ENCODE data around the gene NME8.

The NME8 gene

DNA sequence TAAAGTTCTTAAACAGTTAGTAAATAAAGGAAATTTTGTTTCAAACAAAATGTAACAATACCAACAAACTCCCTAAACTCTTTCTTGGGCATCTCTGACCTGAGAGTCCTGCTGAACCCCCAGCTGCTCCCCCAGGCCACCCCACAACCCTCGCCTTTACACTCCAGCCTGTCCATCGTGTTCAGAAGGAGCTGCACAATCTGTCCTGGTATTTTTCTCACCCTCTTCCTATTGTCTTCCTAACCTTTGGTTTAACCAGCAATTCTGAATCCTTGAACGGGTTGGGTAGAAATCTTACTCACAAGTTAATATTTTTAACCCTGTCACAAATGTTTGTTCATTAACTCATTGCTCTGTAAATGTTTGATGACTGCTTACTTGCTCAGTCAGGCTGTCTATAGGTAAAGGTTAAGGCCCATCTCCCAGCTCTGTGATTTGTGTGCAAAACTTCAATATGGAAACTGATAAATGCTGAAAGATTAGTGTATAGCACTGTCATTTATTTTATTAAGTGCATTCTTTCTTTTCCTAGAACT lies 51.4 kb downstream of the NME8 start:
- no peak for DNase-seq (ENCODE audit: insufficient read length, low spot score)
- FAIRE-seq: no peak

GRCh38 chr7:37901236-37901827 lies 52.9 kb downstream of the NME8 start:
- DNase-seq (ENCODE audit: insufficient read length, low spot score): no peak
- peak; percentile 59 for FAIRE-seq

- FAIRE-seq (no peak), DNase-seq (ENCODE audit: insufficient read length, low spot score) (no peak)
Observed at GRCh38 chr7:37901890-37902524, 53.6 kb downstream of the NME8 start.

DNA sequence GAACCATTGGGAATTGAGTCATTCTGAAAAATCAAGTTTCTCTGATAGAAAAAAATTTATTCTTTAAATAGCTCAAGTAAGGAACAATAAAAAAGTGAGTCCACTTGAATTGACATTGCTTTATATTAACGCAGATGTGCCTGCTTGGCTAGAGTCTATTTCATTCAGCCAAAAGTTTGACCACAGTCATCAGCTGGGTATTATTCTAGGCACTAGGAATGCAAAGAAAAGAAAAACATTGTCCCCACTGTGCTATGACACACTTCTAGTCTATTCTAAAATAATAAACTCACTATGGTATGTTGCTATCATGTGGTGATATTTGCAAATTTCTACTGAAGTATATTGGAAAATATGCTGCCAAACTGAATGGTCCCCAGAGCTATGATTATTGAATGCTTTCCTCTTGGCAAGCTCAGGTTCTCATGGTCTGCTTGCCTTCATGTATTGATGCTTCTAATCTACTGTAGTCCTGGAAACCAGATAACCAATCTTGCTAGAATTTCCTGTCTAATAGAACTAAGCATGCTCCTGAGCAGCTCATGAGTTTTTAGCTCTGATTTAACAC lies 59.9 kb downstream of the NME8 start:
- FAIRE-seq (no peak), DNase-seq (ENCODE audit: insufficient read length, low spot score) (no peak)

DNA sequence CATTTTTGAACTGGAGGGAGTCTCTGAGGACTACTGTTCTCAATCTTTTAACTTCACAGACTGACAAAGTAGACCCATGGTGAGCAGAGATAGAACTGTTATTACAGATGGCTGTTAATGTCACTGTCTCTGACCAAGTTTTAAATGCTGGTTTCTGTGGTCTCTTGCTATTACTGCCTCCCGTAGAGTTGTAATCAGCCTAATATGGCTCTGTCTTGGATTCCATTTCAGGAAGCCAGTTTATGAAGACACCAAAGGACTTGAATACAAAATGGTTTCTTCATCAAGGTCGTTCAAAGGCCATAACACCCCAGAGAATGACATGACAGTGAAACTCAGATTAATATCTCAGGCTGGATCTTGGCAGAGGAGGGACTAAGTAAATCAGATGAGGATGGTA lies 64.4 kb downstream of the NME8 start:
- FAIRE-seq: no peak
- DNase-seq (ENCODE audit: insufficient read length, low spot score): no peak

DNA sequence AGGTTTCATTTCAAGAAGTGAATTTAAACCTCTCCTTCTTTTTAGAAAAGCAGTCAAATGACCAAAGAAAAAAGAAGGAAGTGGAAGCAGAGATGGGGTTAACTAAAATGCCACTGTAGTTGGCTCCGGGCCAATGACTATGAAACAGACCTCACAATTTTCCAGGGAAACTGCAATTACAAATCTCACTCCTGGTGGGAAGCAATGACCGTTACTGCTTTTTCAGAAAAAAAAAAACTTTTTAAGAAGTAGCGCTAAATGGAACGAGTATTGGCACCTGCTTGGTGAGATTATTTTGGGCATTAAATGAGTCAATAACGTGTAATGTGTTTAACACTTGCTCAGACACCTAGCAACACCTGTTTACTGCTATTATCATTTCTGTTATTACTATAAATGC lies 67.0 kb downstream of the NME8 start:
- no peak for FAIRE-seq

GRCh38 chr7:37916017-37916672 lies 67.7 kb downstream of the NME8 start:
- no peak for FAIRE-seq
- no peak for DNase-seq (ENCODE audit: insufficient read length, low spot score)

More for the DNA sequence above, 67.0 kb downstream of the NME8 start:
- no peak for DNase-seq (ENCODE audit: insufficient read length, low spot score)

GRCh38 chr7:37916673-37917660 lies 68.6 kb downstream of the NME8 start, which contains the start of gene SFRP4:
Gene SFRP4, minus strand, starts transcription at chr7:37916817. Its CDS starts 280 bp downstream, at chr7:37916537.
- FAIRE-seq (peak; percentile 93), DNase-seq (ENCODE audit: insufficient read length, low spot score) (peak; percentile 28)

DNA sequence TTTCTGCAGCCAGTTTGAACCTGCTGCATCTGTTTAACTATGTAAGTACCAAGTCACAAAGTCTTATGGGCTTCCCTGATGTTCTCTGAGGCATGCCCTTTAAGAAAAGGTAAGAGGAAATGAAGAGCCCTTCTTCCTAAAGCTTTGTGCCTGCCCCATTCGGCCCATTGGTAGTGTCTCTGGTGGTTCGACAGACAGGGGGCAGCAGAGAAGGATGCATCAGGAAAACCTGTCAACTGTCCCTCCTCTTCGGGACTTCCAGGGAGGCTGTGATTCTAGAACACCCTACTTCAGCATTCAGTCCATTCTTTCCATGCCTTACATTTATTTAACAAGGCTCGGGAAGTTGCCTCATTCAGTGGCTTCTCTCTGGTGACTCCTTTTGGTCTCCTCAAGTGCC lies 70.1 kb downstream of the NME8 start:
- DNase-seq (ENCODE audit: insufficient read length, low spot score) (no peak), FAIRE-seq (no peak)

GRCh38 chr7:37920305-37920848 lies 72.0 kb downstream of the NME8 start, which contains the start of gene EPDR1:
Gene EPDR1, plus strand, starts transcription at chr7:37920640. Its CDS starts 300 bp downstream, at chr7:37920940.
- FAIRE-seq (peak; percentile 80), DNase-seq (ENCODE audit: insufficient read length, low spot score) (no peak)

- FAIRE-seq: peak; percentile 85
- DNase-seq (ENCODE audit: insufficient read length, low spot score): no peak
Observed at GRCh38 chr7:37920849-37921805, 72.7 kb downstream of the NME8 start.

- no peak for DNase-seq (ENCODE audit: insufficient read length, low spot score)
- no peak for FAIRE-seq
Observed at GRCh38 chr7:37921876-37922275, 73.5 kb downstream of the NME8 start.

- FAIRE-seq (no peak), DNase-seq (ENCODE audit: insufficient read length, low spot score) (no peak)
Observed at GRCh38 chr7:37923996-37924395, 75.6 kb downstream of the NME8 start.

DNA sequence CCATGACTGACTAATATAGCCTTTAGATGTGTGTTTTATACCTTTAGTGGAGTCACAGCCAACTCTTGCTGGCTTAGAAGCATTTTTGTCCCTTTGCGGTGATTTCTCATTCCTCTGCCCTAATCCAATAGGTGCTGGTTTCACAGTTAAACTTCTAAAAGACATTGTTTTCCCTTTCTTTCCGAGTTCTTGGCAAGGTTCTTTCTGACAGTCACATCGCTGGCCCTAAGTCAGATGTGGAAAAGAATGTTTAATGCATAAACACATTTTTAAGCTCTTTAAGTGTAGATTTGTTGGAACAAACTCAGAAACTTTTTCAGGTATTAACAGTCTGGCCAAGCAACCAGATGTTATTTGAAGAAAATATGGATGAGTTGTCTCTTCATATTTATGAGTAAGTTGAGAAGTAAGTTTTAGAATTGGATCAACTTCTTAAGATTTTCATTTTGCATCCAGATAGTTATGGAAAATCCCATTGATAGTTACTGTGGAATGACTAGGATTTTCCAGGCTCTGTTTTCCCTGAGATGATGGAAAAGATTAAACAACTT lies 76.2 kb downstream of the NME8 start:
- DNase-seq (ENCODE audit: insufficient read length, low spot score) (no peak), FAIRE-seq (no peak)

- no peak for DNase-seq (ENCODE audit: insufficient read length, low spot score)
- FAIRE-seq: no peak
Observed at GRCh38 chr7:37925620-37926019, 77.2 kb downstream of the NME8 start.

- DNase-seq (ENCODE audit: insufficient read length, low spot score) (no peak), FAIRE-seq (no peak)
Observed at GRCh38 chr7:37927773-37928444, 79.5 kb downstream of the NME8 start.

DNA sequence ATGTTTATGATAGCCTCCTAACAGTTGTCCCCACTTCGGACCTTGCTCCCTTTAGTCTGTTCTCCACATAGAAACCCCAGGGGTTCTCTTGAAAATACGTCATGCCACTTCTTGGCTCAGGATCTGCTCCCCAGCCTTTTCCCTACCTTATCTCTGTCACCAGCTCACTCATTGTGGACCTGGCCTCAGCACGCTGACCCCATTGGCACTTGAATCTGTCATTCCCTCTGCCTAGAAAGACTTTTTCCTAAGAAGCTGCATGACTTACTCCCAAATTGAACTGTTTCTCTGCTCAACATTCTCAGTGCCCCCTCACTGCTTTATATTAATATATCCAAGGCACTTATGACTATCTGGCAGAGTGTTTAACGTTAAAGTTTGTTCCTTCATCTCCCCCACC lies 80.5 kb downstream of the NME8 start:
- DNase-seq (ENCODE audit: insufficient read length, low spot score): no peak
- no peak for FAIRE-seq

Measured in GM19239 (cell line).